Fibroblast of lung (primary cell): ENCODE data around the gene PSMD9. TPM values are rescaled to one million over a fixed set of nuclear protein-coding genes. Genes with fewer than 3 reads are reported as not detected.
"Not testable (repeated sequence)": the region's sequence is repeated elsewhere in the genome, so short reads cannot be mapped to it uniquely, and the experiment has no call there.

Experiments used
- DNase-seq, 2 donors: peaks; one replicate each; pipeline versions ENCODE4 v3.0.0 to v3.0.0-alpha.2; 2010; ENCODE audit warnings: low read depth in 2 of 2
- H2AFZ ChIP-seq: 2 replicates; pipeline ENCODE4 v1.5.1; 2012; ENCODE audit warnings: low read length, control low read depth, inconsistent platforms
- H3K27ac ChIP-seq: 2 replicates; pipeline ENCODE4 v1.5.1; 2011; ENCODE audit warnings: low read length, control low read depth; ENCODE audit not compliant: insufficient read depth
- H3K27me3 ChIP-seq: 2 replicates; pipeline ENCODE4 v1.5.1; 2011; ENCODE audit warnings: mild to moderate bottlenecking, low read length; ENCODE audit not compliant: control insufficient read depth, insufficient read depth
- H3K36me3 ChIP-seq: 2 replicates; pipeline ENCODE4 v1.5.1; 2011; ENCODE audit warnings: low read length; ENCODE audit not compliant: control insufficient read depth, insufficient read depth
- H3K4me1 ChIP-seq: 2 replicates; pipeline ENCODE4 v1.5.1; 2011; ENCODE audit warnings: low read length; ENCODE audit not compliant: control insufficient read depth, insufficient read depth; ENCODE audit errors: extremely low read depth
- H3K4me2 ChIP-seq: 2 replicates; pipeline ENCODE4 v1.5.1; 2011; ENCODE audit warnings: low read length, control low read depth; ENCODE audit not compliant: insufficient read depth; ENCODE audit errors: extremely low read depth
- H3K4me3 ChIP-seq, 4 experiments: fragments of 200-600 bp in 1 of 4; sonication (generic) in 1 of 4; replicated peaks in 1 of 4; 2 replicates each; pipeline ENCODE4 v1.5.1; 2011 to 2016; ENCODE audit warnings: low read length in 4 of 4, low read depth in 3 of 4, mild to moderate bottlenecking in 3 of 4, control low read depth in 2 of 4, inconsistent platforms in 1 of 4, mixed read lengths in 1 of 4; ENCODE audit not compliant: insufficient read depth in 1 of 4; ENCODE audit errors: control extremely low read depth in 1 of 4
- H3K79me2 ChIP-seq: 2 replicates; pipeline ENCODE4 v1.5.1; 2012; ENCODE audit warnings: mild to moderate bottlenecking, low read length, inconsistent platforms; ENCODE audit not compliant: control insufficient read depth, insufficient read depth
- H3K9ac ChIP-seq: 2 replicates; pipeline ENCODE4 v1.5.1; 2011; ENCODE audit warnings: mild to moderate bottlenecking, low read length, control low read depth; ENCODE audit not compliant: insufficient read depth
- H3K9me3 ChIP-seq: 2 replicates; pipeline ENCODE4 v1.5.1; 2012; ENCODE audit warnings: low read depth, low read length; ENCODE audit not compliant: control insufficient read depth, insufficient read depth
- H4K20me1 ChIP-seq: 2 replicates; pipeline ENCODE4 v1.5.1; 2011; ENCODE audit warnings: low read length; ENCODE audit not compliant: control insufficient read depth, insufficient read depth; ENCODE audit errors: extremely low read depth
- CTCF ChIP-seq, 2 donors: IDR thresholded peaks in 1 of 2; conservative IDR thresholded peaks in 1 of 2; 1 replicate in 1 of 2; 2 replicates in 1 of 2; pipeline ENCODE4 v1.5.1; 2011 to 2012; ENCODE audit warnings: low read length in 2 of 2, control low read depth in 1 of 2, inconsistent platforms in 1 of 2, low read depth in 1 of 2, mild to moderate bottlenecking in 1 of 2
- EZH2 ChIP-seq: IDR thresholded peaks from 2 replicates; pipeline ENCODE4 v1.5.1; 2012; ENCODE audit warnings: low read length, control low read depth, mild to moderate bottlenecking; ENCODE audit errors: missing control alignments
- polyA plus RNA-seq, 2 donors: library from polyadenylated mRNA; depleted of rRNA in 1 of 2; stranded (reverse) in 1 of 2; unstranded in 1 of 2; fragments of >200 nt; gene quantifications; 2 replicates each; pipeline ENCODE4 v1.2.1, GENCODE V29; 2011 to 2012; ENCODE audit warnings: missing spikeins in 1 of 2
- total RNA-seq: library from RNA; depleted of rRNA; stranded (reverse); fragments of >200 nt; gene quantifications from 2 replicates; pipeline ENCODE4 v1.2.1, GENCODE V29; 2014

Gene PSMD9
- total and polyA plus RNA-seq, 2 donors (not counting 1 experiment from before 2014, with no cell fraction given): 73.5 to 77.7 TPM

- no peak overlapping the region for H3K27ac ChIP-seq
- H2AFZ ChIP-seq: no peak overlapping the region
- peak in 1 of 2 donors; percentile 47 for DNase-seq
These were observed 22.3 kb upstream of the PSMD9 start for GRCh38 chr12:121866331-121866730.

GRCh38 chr12:121869229-121869628 lies 19.4 kb upstream of the PSMD9 start:
- H3K4me2 ChIP-seq, H2AFZ ChIP-seq, H3K4me1 ChIP-seq, H3K36me3 ChIP-seq, H3K27ac ChIP-seq, H3K79me2 ChIP-seq, H3K27me3 ChIP-seq, DNase-seq, H3K9ac ChIP-seq, H3K9me3 ChIP-seq, H3K4me3 ChIP-seq, H4K20me1 ChIP-seq: not testable (repeated sequence)

More at GRCh38 chr12:121866331-121866730, 22.3 kb upstream of the PSMD9 start:
- no peaks in the 10 kb centered on the region for H3K79me2 ChIP-seq
- TF ChIP-seq CTCF (conservative IDR thresholded peaks at IDR 0.05 in 1 of 2, IDR thresholded peaks at IDR 0.05 in 1 of 2; ENCODE audit: low read depth in 1 of 2, low read length in 2 of 2) (no peak), EZH2 (no peak)
- H3K9me3 ChIP-seq: no peaks in the 10 kb centered on the region
- no peak overlapping the region for H3K9ac ChIP-seq
- H3K36me3 ChIP-seq: no peaks in the 10 kb centered on the region
- no peaks in the 10 kb centered on the region for H3K27me3 ChIP-seq
- no peaks in the 10 kb centered on the region for H4K20me1 ChIP-seq
- H3K4me1 ChIP-seq: no peaks in the 10 kb centered on the region
- no peak overlapping the region for H3K4me2 ChIP-seq
- H3K4me3 ChIP-seq: no peak overlapping the region

GRCh38 chr12:121871467-121871866 lies 17.1 kb upstream of the PSMD9 start:
- no peak overlapping the region for H3K4me3 ChIP-seq
- H3K9me3 ChIP-seq: no peaks in the 10 kb centered on the region
- no peaks in the 10 kb centered on the region for H3K36me3 ChIP-seq
- H3K27ac ChIP-seq: no peak overlapping the region
- no peak overlapping the region for H3K4me2 ChIP-seq
- no peaks in the 10 kb centered on the region for H3K27me3 ChIP-seq
- no peaks in the 10 kb centered on the region for H3K79me2 ChIP-seq
- H3K4me1 ChIP-seq: peaks cover 6% of the 10 kb centered on the region
- no peak for TF ChIP-seq CTCF (conservative IDR thresholded peaks at IDR 0.05 in 1 of 2, IDR thresholded peaks at IDR 0.05 in 1 of 2; ENCODE audit: low read depth in 1 of 2, low read length in 2 of 2)
- TF ChIP-seq EZH2: no peak
- no peak overlapping the region for H3K9ac ChIP-seq
- H4K20me1 ChIP-seq: no peaks in the 10 kb centered on the region
- H2AFZ ChIP-seq: no peak overlapping the region
- DNase-seq: no peak
